Ecto neural progenitor cell (in vitro differentiated cells): ENCODE measurements around the gene NADK2.
"Not testable (repeated sequence)": the region's sequence is repeated elsewhere in the genome, so short reads cannot be mapped to it uniquely, and the experiment has no call there.

Source experiments
- DNase-seq: peaks from one replicate; pipeline ENCODE4 v3.0.0-alpha.2; 2018; ENCODE audit warnings: low spot score

Gene NADK2, protein sequence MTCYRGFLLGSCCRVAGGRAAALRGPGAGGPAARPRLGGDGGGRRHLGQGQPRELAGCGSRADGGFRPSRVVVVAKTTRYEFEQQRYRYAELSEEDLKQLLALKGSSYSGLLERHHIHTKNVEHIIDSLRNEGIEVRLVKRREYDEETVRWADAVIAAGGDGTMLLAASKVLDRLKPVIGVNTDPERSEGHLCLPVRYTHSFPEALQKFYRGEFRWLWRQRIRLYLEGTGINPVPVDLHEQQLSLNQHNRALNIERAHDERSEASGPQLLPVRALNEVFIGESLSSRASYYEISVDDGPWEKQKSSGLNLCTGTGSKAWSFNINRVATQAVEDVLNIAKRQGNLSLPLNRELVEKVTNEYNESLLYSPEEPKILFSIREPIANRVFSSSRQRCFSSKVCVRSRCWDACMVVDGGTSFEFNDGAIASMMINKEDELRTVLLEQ

DNA sequence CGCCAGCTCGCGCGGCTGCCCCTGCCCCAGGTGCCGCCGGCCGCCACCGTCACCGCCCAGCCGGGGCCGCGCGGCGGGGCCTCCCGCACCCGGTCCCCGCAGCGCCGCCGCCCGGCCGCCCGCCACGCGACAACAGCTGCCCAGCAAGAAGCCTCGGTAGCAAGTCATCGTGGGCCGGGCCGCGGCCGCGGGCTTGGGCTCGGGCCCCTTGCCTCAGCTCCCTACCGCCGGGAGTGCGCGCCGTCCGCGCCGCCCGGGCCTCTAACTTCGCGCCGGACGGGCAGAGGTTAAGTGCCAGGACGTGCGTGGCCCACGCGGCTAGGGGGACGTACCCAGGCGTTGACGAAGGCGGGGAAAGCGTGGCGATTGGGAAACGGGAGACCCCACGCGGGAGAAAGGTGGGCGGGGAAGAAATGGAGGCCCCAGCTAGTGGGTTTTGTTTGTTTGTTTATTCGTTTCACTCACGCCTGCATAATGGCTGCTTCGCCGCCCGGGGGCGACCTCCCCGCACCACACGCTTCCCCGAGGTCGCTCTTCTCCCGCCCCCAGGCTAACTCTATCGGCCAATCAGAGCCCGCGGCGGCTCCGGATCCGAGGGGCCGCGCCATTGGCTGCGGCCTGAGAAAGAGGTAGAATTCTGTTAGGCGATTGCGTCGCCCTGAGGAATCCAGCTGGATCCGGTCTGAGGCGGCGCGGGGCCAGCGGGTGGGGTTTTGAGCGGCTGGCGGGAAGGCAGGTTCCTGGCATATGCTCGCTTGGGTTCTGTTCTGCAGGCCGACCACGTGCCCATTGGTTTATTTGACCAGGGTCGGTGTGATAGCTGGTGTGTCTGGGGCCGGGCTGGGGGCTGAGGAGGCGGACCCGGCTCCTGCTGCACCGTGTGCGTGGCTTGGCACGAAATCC, at the start of gene NADK2:
TSS of gene NADK2 (minus strand) at position 295 of the 903 bp plus-strand sequence. CDS start at position 168, 127 bp downstream.
- peak; percentile 97 for DNase-seq

DNA sequence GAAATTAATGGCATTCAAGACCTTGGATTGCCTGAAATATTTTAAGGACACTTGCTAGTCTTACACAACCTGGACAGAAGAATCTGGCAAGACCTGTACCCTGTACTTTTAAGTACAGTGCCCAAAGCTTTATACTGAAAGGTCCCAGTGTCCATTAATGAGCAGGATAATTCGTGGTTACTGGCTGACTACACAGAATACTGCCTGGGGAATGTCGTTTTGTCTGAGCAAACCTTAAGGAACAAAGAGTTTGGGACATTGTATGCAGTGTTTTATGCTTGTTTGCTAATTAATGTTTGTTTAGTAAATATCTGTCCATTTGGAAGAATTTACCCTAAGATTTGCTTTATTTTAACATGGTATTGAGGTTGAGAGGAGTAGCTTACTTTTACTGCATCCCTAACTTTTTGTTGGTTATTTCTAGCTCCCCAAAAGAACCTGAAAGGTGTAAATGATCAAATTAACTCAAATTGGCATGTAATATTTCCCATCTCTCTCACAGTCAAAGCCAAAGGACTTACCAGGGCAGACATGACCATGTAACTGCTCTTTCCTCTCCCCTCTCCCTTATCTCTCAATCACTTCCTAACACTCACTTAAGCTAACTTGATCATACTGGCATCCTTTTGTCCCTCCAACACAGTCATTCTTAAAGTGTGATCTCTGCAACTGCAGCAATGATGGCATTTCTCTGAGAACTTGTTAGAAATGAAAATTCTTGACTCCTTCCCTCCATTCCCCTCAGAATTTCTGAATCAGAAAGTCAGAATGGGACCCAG, 44.3 kb upstream of the NADK2 start:
- DNase-seq = no peak

DNA sequence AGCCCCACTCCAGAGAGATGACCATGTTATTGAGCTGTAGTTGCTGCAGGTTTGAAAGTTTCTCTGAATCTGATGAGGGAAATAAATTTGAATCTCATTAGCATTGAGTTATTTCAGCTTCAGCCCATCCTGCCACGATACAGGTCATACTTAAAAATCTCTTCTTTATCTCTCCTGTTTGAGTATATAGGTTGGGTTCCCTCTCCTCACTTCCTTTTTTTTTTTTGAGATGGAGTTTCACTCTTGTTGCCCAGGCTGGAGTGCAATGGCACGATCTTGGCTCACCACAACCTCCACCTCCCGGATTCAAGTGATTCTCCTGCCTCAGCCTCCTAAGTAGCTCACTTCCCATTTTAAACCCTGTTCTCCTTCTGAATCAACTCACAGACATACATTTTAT, 42.0 kb upstream of the NADK2 start:
- not testable (repeated sequence) for DNase-seq

DNA sequence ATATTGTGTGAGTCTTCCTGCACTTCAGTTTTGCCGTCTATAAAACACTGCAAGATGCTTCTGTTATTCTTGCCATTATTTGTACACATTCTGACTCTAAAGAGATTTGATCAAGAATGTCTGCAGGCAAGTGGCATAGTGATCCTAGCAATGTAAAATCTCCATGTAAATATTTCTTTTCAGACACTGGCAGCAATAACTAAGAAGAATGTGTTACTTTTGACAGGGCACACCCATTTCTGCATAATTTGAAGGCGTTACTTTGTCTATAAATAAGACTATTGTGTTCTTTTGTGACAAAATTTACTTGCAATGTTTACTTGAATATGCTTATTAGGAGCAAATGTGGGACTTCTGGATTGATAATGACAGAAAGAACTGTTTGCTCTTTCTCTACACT, 39.9 kb upstream of the NADK2 start:
- DNase-seq = no peak

DNA sequence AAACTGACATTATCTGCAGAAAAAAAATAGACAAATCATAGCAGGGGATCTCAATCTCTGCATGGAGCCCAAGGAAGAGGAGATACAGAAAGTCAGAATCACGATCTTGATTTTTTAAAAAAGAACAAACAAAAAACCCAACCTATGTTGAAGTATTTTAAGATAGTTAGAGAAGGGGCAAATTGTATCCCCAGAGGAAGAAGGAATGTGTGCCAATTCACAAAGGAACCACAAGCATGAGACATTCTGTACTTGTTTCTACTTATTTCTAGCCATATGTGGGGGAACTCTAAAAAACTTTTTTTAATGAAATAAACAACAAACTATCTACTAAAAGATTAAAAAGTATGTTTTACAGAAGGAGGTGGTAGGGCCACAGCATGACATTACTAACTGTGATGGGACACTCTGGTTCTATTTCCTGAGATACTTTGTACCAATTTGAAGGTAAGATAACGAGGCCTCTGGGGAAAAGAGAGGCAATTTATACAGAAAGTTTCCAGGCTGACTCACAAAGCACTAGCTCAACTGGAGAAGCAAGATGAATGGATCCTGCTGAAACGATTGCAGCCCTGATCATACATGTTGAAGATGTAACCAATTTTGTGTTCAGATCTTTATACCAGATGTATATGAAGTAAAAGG, 37.5 kb upstream of the NADK2 start:
- no peak for DNase-seq

DNA sequence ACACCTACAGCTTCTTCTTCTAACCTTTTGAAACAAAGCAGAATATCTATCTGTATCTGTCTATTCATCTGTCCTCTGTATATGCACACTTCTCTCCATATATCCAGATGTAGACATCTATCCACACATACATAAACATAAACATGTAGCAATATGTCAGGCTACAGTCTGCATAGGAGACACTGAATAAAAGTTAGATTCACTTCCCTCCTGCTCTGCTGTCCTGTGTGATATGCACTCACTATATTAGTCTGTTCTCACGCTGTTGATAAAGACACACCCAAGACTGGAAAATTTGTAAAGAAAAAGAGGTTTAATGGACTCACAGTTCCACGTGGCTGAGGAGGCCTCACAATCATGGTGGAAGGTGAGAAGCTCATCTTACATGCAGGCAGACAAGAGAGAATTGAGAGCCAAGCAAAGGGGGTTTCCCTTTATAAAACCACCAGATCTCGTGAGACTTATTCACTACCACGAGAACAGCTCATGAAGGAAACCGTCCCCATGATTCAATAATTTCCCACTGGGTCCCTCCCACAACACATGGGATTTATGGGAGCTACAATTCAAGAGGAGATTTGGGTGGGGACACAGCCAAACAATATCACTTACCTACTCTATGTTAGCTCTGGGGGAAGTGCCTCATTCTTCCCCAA, 35.9 kb upstream of the NADK2 start:
- no peak for DNase-seq

DNA sequence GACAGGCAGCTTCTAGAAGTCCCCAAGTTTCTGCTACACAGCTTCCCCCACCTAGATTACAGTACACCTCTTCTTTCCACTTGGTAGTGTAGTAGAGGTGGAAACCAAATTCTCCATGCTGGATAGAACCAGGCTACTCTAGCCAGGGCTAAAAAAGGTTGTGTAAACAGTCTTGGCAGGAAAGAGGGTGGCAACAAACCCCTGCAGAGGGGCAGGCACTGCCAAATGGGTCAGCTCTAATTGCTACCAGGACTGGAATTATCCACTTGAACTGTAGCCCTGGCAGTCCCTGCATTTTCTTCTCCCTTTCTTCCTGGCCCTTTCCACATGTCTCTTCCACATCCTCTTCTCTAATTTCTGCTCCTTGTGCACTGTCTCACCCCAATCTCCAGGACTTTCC, 35.1 kb upstream of the NADK2 start:
- no peak for DNase-seq

DNA sequence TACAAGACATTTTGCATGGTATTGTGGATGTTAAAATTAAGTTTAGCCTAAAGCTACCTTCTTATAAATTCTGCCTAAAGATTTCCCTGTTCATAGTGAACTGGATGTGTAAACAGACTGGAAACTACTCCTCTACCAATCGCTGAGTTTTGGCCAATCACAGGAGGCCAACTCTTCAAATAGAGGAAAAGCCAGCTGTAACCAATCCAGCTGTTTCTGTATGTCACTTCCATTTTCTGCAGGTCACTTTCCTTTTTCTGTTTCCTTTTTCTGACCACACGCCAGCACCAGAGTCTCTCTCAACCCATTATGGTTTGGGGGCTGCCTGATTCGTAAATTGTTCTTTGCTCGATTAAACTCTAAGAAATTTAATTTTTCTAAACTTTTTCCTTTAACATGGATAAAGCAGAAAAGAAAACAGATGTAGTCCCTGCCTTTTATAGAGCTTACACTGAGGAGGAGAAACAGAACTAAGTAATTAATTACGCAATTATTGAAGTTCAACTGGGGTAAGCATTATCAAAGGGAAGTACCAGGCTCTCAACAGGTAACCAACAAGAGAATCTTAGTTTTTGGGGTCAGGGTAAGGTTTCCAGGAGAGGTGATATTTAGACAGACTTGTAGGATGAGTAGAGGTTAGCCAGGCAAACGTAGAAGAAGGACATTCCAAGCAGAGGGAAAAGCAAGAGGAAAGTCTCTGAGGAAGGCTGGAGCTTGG, 32.2 kb upstream of the NADK2 start:
- no peak for DNase-seq

DNA sequence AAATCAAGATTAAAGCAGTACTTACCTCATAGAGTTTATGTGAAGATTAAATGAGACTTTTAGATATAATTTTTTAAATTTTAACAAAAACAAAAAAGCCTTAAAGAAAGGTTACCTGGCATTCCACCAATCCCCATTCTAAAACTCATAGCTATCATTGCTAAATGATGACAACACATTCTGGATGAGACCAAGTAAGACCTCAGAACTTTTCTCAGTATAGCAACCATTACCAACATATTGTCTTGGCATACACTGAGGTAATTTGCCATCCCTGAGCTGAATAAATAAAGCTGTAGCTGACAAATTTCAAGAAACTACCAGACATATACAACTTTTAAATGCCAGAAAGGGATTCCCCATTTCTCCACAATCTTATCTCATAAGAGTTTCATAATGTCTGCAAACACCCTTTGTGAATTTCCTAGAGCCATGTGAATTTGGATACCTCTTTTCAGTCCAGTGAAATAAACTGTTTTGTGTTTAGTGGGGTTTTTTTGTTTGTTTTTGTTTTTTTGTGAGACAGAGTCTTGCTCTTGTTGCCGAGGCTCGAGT, 30.5 kb upstream of the NADK2 start:
- DNase-seq = no peak

DNA sequence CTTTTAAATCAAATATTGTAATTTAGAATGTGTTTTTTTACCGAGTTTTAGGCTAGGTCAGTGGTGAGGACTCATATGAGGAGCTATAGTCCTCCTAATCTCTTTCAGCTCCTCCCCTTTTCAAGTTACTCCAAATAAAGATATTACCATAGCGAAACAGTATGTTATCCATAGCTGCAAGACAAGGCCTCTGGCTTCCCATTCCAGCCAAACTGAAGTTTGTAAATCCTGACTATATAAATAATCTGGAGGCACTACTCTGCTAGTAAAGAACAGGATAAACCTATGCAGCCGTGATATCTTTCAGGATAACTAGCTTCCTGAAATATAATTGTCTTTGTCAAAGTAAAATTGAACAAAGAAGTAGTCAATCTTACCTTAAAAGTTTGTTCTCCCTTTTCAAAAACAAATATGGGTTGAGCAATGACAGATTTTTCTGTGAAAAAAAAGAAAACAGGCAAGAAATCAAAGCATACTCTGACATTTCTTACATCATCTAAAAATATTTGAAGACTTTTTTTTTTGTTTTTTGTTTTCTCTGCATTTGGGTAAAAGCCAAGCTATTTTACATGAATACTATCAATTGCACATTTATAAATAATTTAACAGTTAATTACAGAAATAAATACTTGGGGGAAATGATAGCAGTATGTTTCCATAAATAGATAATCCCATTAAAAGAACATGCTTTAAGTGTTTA, 29.3 kb upstream of the NADK2 start:
- DNase-seq = no peak

DNA sequence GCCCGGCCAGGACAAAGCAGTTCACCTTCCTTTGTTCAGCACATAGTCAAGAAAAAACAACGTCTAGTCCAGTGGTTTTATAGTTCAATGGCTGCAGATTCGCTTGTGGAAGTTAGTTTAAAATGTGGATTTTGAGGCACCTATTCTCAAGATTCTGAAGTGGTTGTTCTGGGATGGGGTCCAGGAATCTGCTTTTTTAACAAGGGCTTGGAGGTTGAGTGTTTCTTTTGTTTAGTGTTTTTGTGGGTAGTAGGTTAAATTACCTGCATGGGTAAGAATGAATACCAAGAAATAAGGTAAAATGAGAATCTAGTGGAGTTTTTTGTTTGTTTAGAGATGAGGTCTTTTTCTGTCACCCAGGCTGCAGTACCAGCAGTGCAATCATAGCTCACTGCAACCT, 28.4 kb upstream of the NADK2 start:
- no peak for DNase-seq

DNA sequence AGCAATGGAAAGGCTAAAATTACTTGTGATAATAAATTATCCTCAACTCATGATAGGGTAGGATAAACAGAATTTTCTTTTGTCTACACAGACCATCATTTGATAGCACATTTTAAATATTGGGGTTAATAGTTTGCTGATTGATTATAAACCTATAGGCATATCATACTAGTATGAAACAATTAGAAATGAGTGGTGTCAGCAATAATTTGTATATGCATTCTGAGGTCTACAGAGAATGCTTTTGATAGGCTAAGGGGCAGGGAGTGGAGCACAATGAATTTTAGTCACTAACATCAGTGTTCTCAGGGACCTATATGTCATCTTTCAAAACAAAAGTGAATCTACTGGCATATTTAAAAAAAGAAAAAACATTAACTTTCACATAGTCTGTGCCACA, 27.8 kb upstream of the NADK2 start:
- DNase-seq = no peak

DNA sequence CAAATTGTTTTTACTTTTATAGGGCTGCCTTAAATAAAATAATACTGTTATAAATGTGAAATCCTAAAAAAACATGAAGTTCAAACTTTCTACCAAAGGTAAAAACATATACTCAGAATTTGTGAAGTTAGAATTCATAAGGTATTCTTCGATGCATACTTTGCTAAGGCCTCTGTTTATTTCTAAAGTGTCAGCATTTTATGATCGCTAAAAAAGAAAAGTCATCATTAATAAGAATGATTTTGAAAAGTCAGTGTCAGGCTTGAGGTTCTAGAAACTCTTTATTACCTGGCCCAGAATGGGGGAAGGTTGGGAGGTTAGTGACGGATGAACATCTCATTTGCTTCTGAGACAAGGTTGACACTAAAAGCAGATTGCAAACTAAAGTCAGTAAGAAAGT, 26.2 kb upstream of the NADK2 start:
- DNase-seq = no peak

DNA sequence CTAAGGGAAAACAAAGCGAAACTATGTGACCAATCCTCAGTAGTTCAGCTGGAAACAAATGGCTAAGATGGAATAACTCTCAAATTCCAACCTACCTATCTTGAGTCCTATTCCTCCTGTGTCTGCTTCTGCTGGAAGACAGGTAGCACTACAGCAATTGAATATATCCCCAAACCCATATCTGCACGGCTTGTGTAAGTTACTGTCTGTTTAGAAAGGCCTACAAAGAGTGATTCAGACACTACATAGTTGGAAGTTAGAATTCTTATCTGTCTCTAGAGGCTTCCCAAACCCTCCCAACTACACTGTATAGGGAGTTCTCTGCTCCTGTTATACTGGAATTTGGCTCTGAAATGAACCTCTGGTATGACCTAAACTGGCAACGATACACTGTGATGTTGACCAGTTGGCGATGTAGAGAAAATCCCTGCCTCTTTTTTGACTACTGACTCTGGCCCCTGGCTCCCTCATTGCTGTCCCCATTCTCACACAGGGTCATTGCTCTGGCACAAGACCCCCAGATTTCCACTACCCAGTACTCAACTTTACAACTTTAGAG, 22.6 kb upstream of the NADK2 start:
- DNase-seq = no peak

DNA sequence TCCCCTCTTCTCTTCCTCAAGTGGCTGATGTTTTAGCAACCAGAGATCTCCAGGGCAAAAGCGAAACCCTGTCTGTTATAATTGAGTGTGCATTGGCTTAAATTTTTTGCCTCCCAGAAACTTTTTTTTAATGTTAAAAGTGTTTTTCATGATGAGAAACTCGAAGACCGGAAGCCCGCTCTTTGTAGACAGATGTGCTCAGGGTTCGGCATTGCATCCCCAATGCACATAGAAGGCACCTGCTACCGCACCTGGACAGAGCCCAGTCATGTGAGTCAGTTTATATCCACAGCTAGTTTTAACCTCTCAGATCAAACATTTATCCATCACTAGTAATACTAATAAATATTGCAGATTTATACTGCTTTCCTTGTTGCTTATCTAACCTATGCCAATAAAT, 19.5 kb upstream of the NADK2 start:
- no peak for DNase-seq

DNA sequence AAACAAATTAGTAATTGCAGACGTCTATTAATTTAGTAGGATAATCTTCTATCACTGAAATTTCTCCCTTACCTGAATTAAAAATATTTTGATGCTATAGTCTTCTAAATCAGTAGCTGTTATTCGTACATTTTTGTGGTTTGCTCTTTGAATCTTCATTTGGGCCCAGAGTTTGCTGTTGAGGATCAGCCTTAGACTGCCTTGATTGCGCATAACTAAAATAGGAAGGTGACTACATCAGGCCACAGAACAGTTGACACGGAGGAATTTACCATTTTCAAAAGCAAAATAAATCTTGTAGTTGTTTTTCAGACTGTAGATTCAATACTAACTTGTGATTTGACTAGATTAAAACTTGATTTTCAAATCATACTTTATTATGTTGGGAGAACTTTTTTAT, 11.8 kb upstream of the NADK2 start:
- DNase-seq = no peak

DNA sequence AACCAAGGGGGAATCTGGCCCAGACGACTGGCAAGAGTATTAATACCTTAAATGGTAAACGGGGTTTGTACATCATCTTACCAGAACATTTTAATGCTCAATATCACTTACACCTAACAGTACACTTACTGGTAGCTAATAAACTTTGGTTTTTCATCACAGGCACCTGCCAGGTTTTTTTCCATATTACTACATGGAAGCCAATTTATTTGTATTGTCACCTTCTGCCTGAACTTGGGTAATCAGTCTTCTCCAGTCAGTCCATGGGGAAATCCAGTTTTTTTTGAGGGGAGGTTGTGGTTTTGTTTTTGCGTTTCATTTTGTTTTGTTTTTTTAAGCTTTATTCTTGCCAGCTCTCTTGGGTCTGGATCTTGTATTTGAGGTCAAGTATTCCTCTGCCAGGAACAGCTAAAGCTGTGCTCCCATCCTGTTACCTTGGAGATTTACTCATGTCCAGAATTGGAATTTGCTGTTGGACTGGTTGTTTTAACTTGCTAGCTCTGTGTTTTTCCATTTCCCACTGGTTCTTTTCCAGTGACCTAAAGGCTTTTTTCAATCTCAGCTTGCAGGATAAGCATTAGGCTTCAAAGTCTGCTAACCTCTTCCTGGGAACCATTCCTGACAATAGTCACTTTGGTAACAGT, 11.1 kb upstream of the NADK2 start:
- DNase-seq = no peak

DNA sequence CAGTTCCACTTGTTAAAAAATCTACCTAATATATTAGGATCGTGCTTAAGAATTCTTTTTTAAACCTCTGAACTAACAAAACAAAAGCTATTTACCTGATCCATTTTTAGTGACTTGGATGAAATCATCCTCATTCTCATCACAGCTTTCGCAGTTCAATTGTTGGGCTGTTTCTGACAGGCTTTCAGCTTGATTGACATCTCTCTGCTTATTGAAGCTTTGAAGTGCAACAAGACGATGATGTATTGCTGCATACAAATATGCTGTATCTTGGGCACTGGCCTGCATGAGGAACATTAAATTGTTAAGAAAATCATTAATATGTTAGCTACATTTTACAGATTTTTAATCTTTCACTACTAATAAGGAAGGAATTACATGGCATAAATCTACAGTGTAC, 9.5 kb upstream of the NADK2 start:
- no peak for DNase-seq

DNA sequence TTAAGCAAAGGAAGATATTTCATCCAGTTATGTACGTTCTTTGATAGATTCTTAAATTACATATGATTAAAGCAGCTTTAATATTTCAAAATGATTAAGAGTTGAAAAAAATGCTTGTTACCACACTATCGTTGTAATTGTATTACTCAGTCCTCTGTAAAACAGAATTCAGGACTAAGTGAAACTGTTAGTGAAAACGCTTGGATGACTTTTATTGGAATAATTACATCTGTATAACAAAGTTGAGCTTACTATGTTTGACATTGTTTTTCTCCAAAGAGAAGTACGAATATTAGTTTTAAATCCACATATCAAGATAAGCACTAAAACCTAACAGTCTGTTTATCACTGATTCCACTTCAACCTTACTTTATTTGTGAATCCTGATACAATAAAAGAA, 8.7 kb upstream of the NADK2 start:
- DNase-seq = no peak
